ENCODE measurements around the gene CCNL1.
"Not testable (repeated sequence)": the region's sequence is repeated elsewhere in the genome, so short reads cannot be mapped to it uniquely, and the experiment has no call there.

Gene CCNL1

GRCh38 chr3:157172746-157173145, 12.8 kb upstream of the CCNL1 start:
- no peaks in the 10 kb centered on the region for H4K20me1 ChIP-seq
- no peak overlapping the region for H3K4me3 ChIP-seq
- H3K27ac ChIP-seq, result no peak overlapping the region
- H3K27me3 ChIP-seq, result no peaks in the 10 kb centered on the region
- 0 out of 2 replicates have a peak, but pooled peaks cover 6% of the 10 kb centered on the region for H3K36me3 ChIP-seq
- no peak overlapping the region for H3K4me2 ChIP-seq
- TF ChIP-seq Cebpa-rat (IDR thresholded peaks at IDR 0.05), result no peak
- H3K9ac ChIP-seq, result no peak overlapping the region
- peaks cover 9% of the 10 kb centered on the region for H3K9me3 ChIP-seq
- H3K4me1 ChIP-seq, result peaks cover 47% of the 10 kb centered on the region

GRCh38 chr3:157170861-157171260, 10.9 kb upstream of the CCNL1 start:
- no peak overlapping the region; the same call in 1 of the 2 replicates for H3K4me3 ChIP-seq
- no peak for TF ChIP-seq Cebpa-rat (IDR thresholded peaks at IDR 0.05)
- H3K4me1 ChIP-seq, result peaks cover 47% of the 10 kb centered on the region
- peak overlapping the region; percentile 81 for H3K27ac ChIP-seq
- H3K36me3 ChIP-seq, result no peaks in the 10 kb centered on the region
- peak overlapping the region; percentile 74 for H3K4me2 ChIP-seq
- peak overlapping the region; percentile 49; the same call in 1 of the 2 replicates for H3K9ac ChIP-seq
- H3K27me3 ChIP-seq, result no peaks in the 10 kb centered on the region
- no peaks in the 10 kb centered on the region for H3K9me3 ChIP-seq
- H4K20me1 ChIP-seq, result no peaks in the 10 kb centered on the region

GRCh38 chr3:157167371-157168042, 7.6 kb upstream of the CCNL1 start:
- Histone ChIP-seq H3K27me3 (no peaks in the 10 kb centered on the region), H4K20me1 (no peaks in the 10 kb centered on the region), H3K4me2 (0 out of 2 replicates have a peak overlapping the region, but pooled peaks have one; percentile 4), H3K9ac (no peak overlapping the region), H3K4me3 (no peak overlapping the region), H3K36me3 (no peaks in the 10 kb centered on the region), H3K4me1 (peaks cover 47% of the 10 kb centered on the region), H3K27ac (no peak overlapping the region), H3K9me3 (no peaks in the 10 kb centered on the region)
- TF ChIP-seq Cebpa-rat (IDR thresholded peaks at IDR 0.05), result no peak

- Histone ChIP-seq H4K20me1 (no peaks in the 10 kb centered on the region), H3K9ac (no peak overlapping the region), H3K4me3 (no peak overlapping the region), H3K27ac (no peak overlapping the region), H3K4me2 (peak overlapping the region; percentile 4; the same call in 1 of the 2 replicates), H3K4me1 (peaks cover 46% of the 10 kb centered on the region), H3K27me3 (no peaks in the 10 kb centered on the region), H3K9me3 (no peaks in the 10 kb centered on the region), H3K36me3 (no peaks in the 10 kb centered on the region)
- TF ChIP-seq Cebpa-rat (IDR thresholded peaks at IDR 0.05), result no peak
Observed at GRCh38 chr3:157166561-157166960, 6.6 kb upstream of the CCNL1 start.

- Histone ChIP-seq H3K36me3 (no peaks in the 10 kb centered on the region), H3K9me3 (no peaks in the 10 kb centered on the region), H3K4me3 (no peak overlapping the region), H3K4me2 (peak overlapping the region; percentile 4; the same call in 1 of the 2 replicates), H3K27ac (no peak overlapping the region), H3K9ac (no peak overlapping the region), H3K27me3 (no peaks in the 10 kb centered on the region), H4K20me1 (no peaks in the 10 kb centered on the region), H3K4me1 (peaks cover 46% of the 10 kb centered on the region)
- no peak for TF ChIP-seq Cebpa-rat (IDR thresholded peaks at IDR 0.05)
Observed at GRCh38 chr3:157166115-157166514, 6.2 kb upstream of the CCNL1 start.

GRCh38 chr3:157163217-157163953, 3.4 kb upstream of the CCNL1 start:
- TF ChIP-seq Cebpa-rat (IDR thresholded peaks at IDR 0.05), result no peak
- H3K27me3 ChIP-seq, result no peaks in the 10 kb centered on the region
- H3K9ac ChIP-seq, result no peak overlapping the region
- H3K4me1 ChIP-seq, result peaks cover 41% of the 10 kb centered on the region
- peaks cover 14% of the 10 kb centered on the region for H4K20me1 ChIP-seq
- peak overlapping the region; percentile 35 for H3K4me2 ChIP-seq
- peak overlapping the region; percentile 24; the same call in 1 of the 2 replicates for H3K27ac ChIP-seq
- peaks cover 5% of the 10 kb centered on the region for H3K36me3 ChIP-seq
- no peaks in the 10 kb centered on the region for H3K9me3 ChIP-seq
- H3K4me3 ChIP-seq, result no peak overlapping the region

GRCh38 chr3:157162620-157163019, 2.7 kb upstream of the CCNL1 start:
- Histone ChIP-seq H3K4me1 (peaks cover 49% of the 10 kb centered on the region), H3K36me3 (peaks cover 13% of the 10 kb centered on the region), H4K20me1 (peaks cover 21% of the 10 kb centered on the region)
- not testable (repeated sequence) for H3K4me3 ChIP-seq, H3K9ac ChIP-seq, H3K9me3 ChIP-seq, H3K4me2 ChIP-seq, H3K27ac ChIP-seq, H3K27me3 ChIP-seq

GRCh38 chr3:157160658-157161424, 894 bp upstream of the CCNL1 start:
- Histone ChIP-seq H3K4me2 (peak overlapping the region; percentile 84), H4K20me1 (peaks cover 39% of the 10 kb centered on the region), H3K9ac (peak overlapping the region; percentile 100), H3K27me3 (no peaks in the 10 kb centered on the region), H3K27ac (peak overlapping the region; percentile 99), H3K9me3 (no peaks in the 10 kb centered on the region), H3K36me3 (peaks cover 31% of the 10 kb centered on the region), H3K4me1 (peaks cover 55% of the 10 kb centered on the region), H3K4me3 (peak overlapping the region; percentile 96)
- TF ChIP-seq Cebpa-rat (IDR thresholded peaks at IDR 0.05), result peak; percentile 88

- Histone ChIP-seq H3K4me2 (peak overlapping the region; percentile 84), H3K9me3 (no peaks in the 10 kb centered on the region), H3K4me3 (peak overlapping the region; percentile 96), H3K36me3 (peaks cover 45% of the 10 kb centered on the region), H4K20me1 (peaks cover 55% of the 10 kb centered on the region), H3K27ac (peak overlapping the region; percentile 99), H3K27me3 (no peaks in the 10 kb centered on the region), H3K4me1 (peaks cover 64% of the 10 kb centered on the region), H3K9ac (peak overlapping the region; percentile 100)
- no peak for TF ChIP-seq Cebpa-rat (IDR thresholded peaks at IDR 0.05)
Observed at GRCh38 chr3:157159037-157159761, 748 bp downstream of the CCNL1 start.
